ENCODE data around the gene PRDM11. TPM values are rescaled to one million over a fixed set of nuclear protein-coding genes. Genes with fewer than 3 reads are reported as not detected.
A peak's percentile ranks its signal among the peaks of the same experiment; 100 is the strongest.
"Not testable (repeated sequence)": the region's sequence is repeated elsewhere in the genome, so short reads cannot be mapped to it uniquely, and the experiment has no call there.

PRDM11 gene
- total RNA-seq (2014; rRNA removed; shearing (Covaris generic)) = 2.0 and 2.9 TPM in 2 replicates

DNA sequence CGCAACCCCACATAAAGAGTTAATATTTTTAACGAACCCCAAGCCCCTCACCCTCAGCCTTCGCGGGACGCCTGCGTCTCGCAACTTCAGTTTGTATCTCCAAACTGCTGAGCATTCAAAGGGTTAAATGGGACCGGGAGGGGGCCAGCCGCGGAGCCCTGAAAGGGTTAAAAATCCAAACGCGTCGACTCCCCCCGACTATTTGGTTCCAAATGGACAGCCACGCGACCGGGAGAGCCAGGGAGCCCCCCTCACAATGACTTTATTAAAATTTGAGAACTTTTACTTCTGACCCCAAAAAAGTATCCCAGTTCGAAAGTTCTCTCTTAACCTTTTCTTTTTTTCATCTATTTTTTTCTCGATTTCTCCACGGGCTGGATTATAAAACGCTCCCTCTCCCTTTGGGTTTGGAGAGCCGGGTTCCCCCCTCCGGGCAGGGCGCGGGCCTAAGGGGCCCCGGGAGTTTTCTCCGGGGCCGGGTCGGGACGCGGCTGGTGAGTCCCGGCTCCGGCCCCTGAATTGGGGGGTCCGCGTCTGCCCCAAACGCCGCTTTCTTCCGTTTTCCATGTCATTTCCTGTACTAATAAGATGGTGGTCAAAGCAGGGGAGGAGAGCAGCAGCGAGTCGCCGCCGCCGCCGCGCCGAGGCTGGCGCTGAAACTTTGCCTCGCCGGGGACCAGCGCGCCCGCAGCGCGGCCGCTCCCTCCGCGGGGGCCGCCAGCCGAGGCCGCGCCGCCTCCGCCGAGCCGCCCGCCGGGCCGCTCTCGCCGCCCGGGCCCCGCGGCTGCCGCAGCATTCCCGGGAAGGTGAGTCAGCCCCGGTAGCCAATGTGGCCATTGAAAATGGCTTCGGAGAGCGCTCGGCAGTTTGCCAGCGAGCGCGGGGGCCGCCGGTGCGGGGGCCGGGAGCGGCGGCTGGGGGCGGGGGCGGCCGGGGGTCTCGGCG, at the start of gene PRDM11:
TSS of gene PRDM11 (plus strand) at position 568 of the 945 bp plus-strand sequence. CDS start 35,128 bp downstream, outside the sequence.
- DNase-seq (ENCODE audit: low read depth) = peak; percentile 70

- DNase-seq (ENCODE audit: low read depth) = peak; percentile 66
Observed at GRCh38 chr11:45097721-45098493, 48.5 kb upstream of the PRDM11 start.

DNA sequence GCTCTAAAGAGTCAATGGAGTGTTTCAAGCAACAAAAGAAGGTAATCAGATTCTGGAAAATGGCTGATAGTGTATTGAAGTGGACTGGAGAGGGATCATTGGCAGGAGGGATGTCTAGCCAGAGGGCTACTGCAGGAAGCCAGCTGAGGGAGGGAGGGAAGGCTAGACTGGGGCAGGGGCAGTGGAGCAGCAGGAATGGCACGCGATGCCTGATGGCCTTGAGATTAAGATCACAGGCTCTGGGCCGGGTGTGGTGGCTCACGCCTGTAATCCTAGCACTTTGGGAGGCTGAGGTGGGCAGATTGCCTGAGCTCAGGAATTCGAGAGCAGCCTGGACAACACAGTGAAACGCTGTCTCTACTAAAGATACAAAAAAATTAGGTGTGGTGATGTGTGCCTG, 47.5 kb upstream of the PRDM11 start:
- DNase-seq (ENCODE audit: low read depth) = peak; percentile 23

DNA sequence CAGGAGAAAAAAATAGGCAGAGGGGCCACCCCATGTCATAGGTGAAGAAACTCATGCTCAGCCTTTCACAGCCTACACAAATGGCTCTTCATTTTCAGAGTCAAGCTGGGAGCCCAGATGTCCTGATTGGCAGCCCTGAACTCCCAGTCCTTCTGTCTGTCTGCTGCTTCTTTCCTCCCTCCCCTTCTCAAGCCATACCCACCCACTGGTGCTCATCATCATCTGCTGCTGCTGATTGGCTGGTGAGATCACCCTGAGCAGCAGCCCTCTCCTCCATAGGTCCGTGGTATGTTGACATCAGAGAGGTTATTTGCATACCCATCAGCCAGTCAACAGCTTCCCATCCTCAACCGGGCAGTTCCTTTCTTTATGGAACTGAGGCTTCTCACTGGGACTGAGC, 46.1 kb upstream of the PRDM11 start:
- peak; percentile 75 for DNase-seq (ENCODE audit: low read depth)

- DNase-seq (ENCODE audit: low read depth) = peak; percentile 24
Observed at GRCh38 chr11:45102361-45102809, 44.1 kb upstream of the PRDM11 start.

DNA sequence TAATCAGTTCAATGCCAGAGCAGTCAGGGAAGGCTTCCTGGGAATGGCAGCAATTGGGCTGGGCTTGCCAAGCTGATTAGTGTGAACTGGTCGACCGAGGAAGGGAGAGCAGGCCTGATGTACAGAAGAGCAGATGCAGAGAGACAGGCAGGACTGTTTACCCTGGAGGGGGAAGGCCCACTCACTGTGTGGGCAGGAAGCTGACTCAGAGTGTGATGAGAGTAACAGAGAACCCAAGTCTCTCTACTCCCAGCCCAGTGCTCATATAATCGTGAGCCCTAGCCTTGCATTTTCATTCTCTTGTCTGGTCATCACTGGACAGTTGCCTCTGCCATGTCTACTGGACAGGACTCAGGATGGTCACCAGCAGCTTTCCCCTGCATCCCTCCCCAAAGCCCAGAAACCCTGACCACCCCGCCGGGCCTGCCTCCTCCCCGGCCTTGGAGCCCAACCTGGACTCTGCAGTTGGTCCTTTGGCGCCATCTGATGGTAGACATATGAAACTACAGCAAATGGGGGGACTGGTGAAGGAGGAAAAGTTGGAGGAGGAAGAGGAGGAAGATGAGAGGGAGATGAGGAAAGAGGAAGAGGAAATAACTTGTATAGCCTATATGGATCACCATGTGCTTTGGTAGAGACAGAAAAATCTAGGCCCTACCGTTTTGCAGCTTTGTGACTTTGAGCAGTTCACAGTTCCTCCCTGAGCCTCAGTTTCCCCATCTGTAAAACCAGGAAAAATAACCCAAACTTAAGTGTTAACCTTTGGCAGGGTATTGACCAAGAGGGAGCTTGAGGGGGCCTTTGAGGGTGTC, 43.4 kb upstream of the PRDM11 start:
- peak; percentile 86 for DNase-seq (ENCODE audit: low read depth)

DNA sequence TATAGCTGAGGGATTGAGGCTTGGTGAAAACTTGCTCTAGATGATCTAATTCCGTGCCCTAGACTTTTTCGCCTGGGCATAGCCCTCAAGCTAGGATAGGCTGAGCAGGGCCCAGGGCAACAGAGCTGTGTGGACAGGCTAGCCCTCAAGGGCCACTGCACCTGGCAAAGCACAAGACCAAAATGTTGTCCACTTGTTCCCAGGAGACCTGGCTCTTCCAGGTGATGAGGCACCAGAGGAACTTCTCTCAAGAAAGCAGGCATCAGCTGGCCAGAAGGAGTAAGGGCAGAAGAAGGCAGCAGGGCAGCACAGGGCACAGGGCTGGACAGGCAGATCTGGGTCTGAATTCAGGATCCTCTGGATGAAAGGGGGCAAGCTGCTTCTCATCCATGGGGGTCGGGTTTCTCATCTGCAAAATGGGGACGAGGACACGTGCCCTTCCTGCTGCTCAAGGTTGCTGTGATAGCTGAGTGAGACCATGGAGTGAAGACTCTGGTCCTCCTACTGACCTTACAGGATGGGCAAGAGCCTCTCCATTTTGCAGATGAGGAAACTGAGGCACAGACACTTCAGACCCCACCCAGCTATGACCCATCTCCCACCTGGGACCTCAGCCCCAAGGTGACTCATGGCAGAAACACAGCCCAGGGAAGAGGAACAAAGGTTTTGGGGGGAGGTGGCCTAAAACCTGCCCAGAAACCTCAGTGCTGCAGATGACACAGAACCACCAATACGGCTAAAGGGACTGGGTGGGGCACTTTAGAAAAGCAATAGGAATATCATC, 42.2 kb upstream of the PRDM11 start:
- no peak for DNase-seq (ENCODE audit: low read depth)

DNA sequence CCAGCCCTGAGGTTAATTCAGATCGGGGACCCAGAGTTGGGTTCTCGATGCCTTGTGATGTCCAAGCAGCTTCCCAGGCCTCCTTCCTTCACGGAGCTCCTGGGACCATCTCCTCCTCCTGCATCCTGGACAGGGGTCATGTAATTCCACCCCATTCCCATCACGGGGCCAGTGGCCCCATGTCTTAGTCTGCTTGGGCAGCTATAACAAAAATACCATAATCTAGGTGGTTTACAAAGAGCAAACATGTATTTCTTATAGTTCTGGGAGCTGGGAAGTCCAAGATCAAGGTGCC, 41.7 kb upstream of the PRDM11 start:
- DNase-seq (ENCODE audit: low read depth) = no peak

- peak; percentile 42 for DNase-seq (ENCODE audit: low read depth)
Observed at GRCh38 chr11:45105233-45105983, 41.0 kb upstream of the PRDM11 start.

- DNase-seq (ENCODE audit: low read depth) = no peak
Observed at GRCh38 chr11:45105984-45106375, 40.5 kb upstream of the PRDM11 start.

- no peak for DNase-seq (ENCODE audit: low read depth)
Observed at GRCh38 chr11:45106440-45106839, 40.0 kb upstream of the PRDM11 start.

- no peak for DNase-seq (ENCODE audit: low read depth)
Observed at GRCh38 chr11:45107029-45107428, 39.4 kb upstream of the PRDM11 start.

- DNase-seq (ENCODE audit: low read depth) = no peak
Observed at GRCh38 chr11:45108070-45109064, 38.1 kb upstream of the PRDM11 start.

DNA sequence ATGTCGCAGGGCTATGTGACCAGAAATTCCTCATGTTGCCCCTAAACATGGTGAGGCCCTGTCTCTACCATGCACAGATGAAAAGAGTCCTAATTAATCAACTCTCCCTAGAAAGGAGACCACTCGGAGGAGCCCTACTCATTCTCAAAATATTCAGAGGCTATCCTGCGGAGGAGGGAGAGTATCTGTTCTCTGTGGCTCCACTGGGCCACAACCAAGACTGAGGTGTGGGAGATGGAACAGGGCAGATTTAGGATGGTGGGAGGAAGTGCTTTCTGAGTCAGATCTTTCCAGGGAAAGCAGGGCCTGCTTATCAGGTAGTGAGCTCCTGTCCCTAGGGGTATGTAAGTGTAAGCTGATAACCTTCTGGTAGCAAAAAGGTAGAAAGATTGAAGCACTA, 37.0 kb upstream of the PRDM11 start:
- DNase-seq (ENCODE audit: low read depth) = no peak

DNA sequence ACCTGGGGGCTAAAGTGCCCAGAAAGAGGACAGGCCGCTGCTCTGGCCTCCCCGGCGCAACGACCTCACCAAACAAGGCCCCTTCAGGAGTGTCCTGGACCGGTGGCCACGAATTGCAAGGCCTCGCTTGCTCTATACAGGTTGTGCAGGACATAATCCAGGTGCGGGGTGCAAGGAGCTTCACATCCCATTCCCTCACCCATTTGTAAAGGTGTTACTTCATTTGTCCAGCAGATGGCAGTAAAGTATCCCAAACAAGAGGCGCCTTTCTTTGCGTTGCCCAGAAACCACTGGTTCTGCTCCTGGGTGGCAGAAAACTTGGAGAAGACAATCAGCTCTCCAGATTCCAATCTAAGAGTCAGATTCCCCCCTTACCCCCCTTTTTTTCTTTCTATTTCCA, 35.9 kb upstream of the PRDM11 start:
- DNase-seq (ENCODE audit: low read depth) = peak; percentile 60

- DNase-seq (ENCODE audit: low read depth) = no peak
Observed at GRCh38 chr11:45113807-45114206, 32.6 kb upstream of the PRDM11 start.

DNA sequence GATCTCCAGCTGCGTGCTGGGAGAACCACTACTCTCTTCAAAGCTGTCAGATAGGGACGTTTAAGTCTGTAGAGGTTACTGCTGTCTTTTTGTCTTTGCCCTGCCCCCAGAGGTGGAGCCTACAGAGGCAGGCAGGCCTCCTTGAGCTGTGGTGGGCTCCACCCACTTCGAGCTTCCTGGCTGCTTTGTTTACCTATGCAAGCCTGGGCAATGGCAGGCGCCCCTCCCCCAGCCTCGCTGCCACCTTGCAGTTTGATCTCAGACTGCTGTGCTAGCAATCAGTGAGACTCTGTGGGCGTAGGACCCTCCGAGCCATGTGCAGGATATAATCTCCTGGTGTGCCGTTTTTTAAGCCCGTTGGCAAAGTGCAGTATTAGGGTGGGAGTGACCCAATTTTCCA, 18.6 kb upstream of the PRDM11 start:
- DNase-seq (ENCODE audit: low read depth) = not testable (repeated sequence)

DNA sequence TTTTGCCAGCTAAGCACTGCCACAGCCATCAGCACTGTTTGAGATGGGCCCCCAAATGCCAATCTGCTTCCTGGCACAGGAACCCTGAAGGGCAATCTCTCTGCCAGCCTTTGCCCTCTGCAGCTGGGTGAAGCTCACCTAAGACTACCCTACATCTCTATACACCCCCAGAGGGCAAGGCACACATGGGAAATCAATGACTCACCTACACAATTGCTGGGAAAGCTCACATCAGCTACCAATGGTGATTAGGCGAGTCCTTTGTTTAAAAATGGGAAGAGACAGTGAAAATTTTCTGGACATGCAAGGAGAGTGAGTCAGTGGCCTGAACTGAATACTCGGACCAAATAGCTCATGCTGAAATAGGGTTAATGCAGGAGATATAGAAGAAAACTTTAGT, 12.6 kb upstream of the PRDM11 start:
- DNase-seq (ENCODE audit: low read depth) = peak; percentile 2

- DNase-seq (ENCODE audit: low read depth) = no peak
Observed at GRCh38 chr11:45141171-45141570, 5.3 kb upstream of the PRDM11 start.
